HEK293 (cell line): Measurements from ENCODE around the gene ISG20L2.
A peak's percentile ranks its signal among the peaks of the same experiment; 100 is the strongest.

Experiments used
- CTCF ChIA-PET: fragments of 350-600 bp; formaldehyde crosslinking; extraction: SDS; loops from one replicate; lab custom pipeline; 2021; ENCODE audit warnings: antibody characterized with exemption; lab: Yijun Ruan, JAX
- POLR2A ChIA-PET: fragments of 300-600 bp; formaldehyde crosslinking; extraction: SDS; loops from one replicate; lab custom pipeline; 2020; ENCODE audit warnings: antibody characterized with exemption, inconsistent platforms; lab: Yijun Ruan, JAX
- H3K27ac ChIP-seq: fragments of 200-500 bp; sonication (Bioruptor generic); 2 replicates; pipeline ENCODE4 v1.5.1; 2014; ENCODE audit warnings: low read depth, low read length, control low read depth, inconsistent platforms; ENCODE audit errors: extremely low read depth
- H3K36me3 ChIP-seq, 2 experiments: fragments of 200-500 bp in 1 of 2; sonication (Bioruptor generic) in 1 of 2; 1 replicate in 1 of 2; 2 replicates in 1 of 2; pipeline ENCODE4 v1.5.1; 2014 to 2017; ENCODE audit warnings: inconsistent platforms in 2 of 2, low read length in 2 of 2; ENCODE audit not compliant: control insufficient read depth in 2 of 2, insufficient read depth in 1 of 2
- H3K4me1 ChIP-seq: fragments of 200-500 bp; sonication (Bioruptor generic); 2 replicates; pipeline ENCODE4 v1.5.1; 2014; ENCODE audit warnings: mild to moderate bottlenecking, low read length, inconsistent platforms; ENCODE audit not compliant: control insufficient read depth, insufficient read depth
- H3K4me3 ChIP-seq: 2 replicates; pipeline ENCODE4 v1.5.1; 2011; ENCODE audit warnings: low read depth, mild to moderate bottlenecking, control low read depth, low read length, moderate library complexity
- H3K9me3 ChIP-seq: fragments of 200-500 bp; sonication (Bioruptor generic); 2 replicates; pipeline ENCODE4 v1.5.1; 2014; ENCODE audit warnings: low read depth, low read length, inconsistent platforms; ENCODE audit not compliant: control insufficient read depth, insufficient read depth
- EGR2 ChIP-seq: fragments of 450-650 bp; formaldehyde crosslinking; IDR thresholded peaks from 2 replicates; pipeline ENCODE4 v1.5.1; 2016; ENCODE audit warnings: low read depth, missing biosample characterization, missing genetic modification characterization
- GLI2 ChIP-seq: fragments of 450-650 bp; formaldehyde crosslinking; IDR thresholded peaks from 2 replicates; pipeline ENCODE4; 2017; ENCODE audit warnings: missing biosample characterization, missing genetic modification characterization, low read depth, borderline replicate concordance
- GLIS1 ChIP-seq: fragments of 450-650 bp; formaldehyde crosslinking; IDR thresholded peaks from 2 replicates; pipeline ENCODE4 v1.5.1; 2016; ENCODE audit warnings: missing biosample characterization, missing genetic modification characterization
- GLIS2 ChIP-seq: fragments of 450-650 bp; formaldehyde crosslinking; IDR thresholded peaks from 2 replicates; pipeline ENCODE4 v1.5.1; 2016; ENCODE audit warnings: missing biosample characterization, missing genetic modification characterization
- IKZF3 ChIP-seq: fragments of 450-650 bp; IDR thresholded peaks from 2 replicates; pipeline ENCODE4 v1.5.0; 2018; ENCODE audit warnings: missing biosample characterization, mild to moderate bottlenecking, missing genetic modification characterization, moderate library complexity
- KLF1 ChIP-seq: fragments of 450-650 bp; formaldehyde crosslinking; IDR thresholded peaks from 2 replicates; pipeline ENCODE4 v1.5.1; 2016; ENCODE audit warnings: missing biosample characterization, missing genetic modification characterization
- SP2 ChIP-seq: fragments of 450-650 bp; formaldehyde crosslinking; IDR thresholded peaks from 2 replicates; pipeline ENCODE4 v1.5.1; 2016; ENCODE audit warnings: missing biosample characterization, missing genetic modification characterization
- SP3 ChIP-seq: fragments of 450-650 bp; formaldehyde crosslinking; IDR thresholded peaks from 2 replicates; pipeline ENCODE4 v1.5.1; 2016; ENCODE audit warnings: missing biosample characterization, missing genetic modification characterization
- TCF7L2 ChIP-seq: IDR thresholded peaks from 2 replicates; pipeline ENCODE4 v1.6.1; 2011; ENCODE audit warnings: low read depth, mild to moderate bottlenecking, inconsistent platforms, low read length, moderate library complexity, borderline replicate concordance
- YY2 ChIP-seq: fragments of 450-650 bp; formaldehyde crosslinking; IDR thresholded peaks from 2 replicates; pipeline ENCODE4 v1.5.1; 2016; ENCODE audit warnings: missing biosample characterization, missing genetic modification characterization
- ZFHX2 ChIP-seq: fragments of 450-650 bp; formaldehyde crosslinking; conservative IDR thresholded peaks from 2 replicates; pipeline ENCODE4 v1.5.1; 2016; ENCODE audit warnings: missing biosample characterization, missing genetic modification characterization
- ZFP3 ChIP-seq: fragments of 450-650 bp; formaldehyde crosslinking; IDR thresholded peaks from 2 replicates; pipeline ENCODE4 v1.5.1; 2016; ENCODE audit warnings: low read depth, missing biosample characterization, missing genetic modification characterization
- ZIC2 ChIP-seq: fragments of 450-650 bp; formaldehyde crosslinking; IDR thresholded peaks from 2 replicates; pipeline ENCODE4 v1.5.1; 2016; ENCODE audit warnings: missing biosample characterization, missing genetic modification characterization
- ZNF133 ChIP-seq: fragments of 450-650 bp; formaldehyde crosslinking; IDR thresholded peaks from 2 replicates; pipeline ENCODE4 v1.5.1; 2016; ENCODE audit warnings: missing biosample characterization, missing genetic modification characterization
- ZNF2 ChIP-seq: fragments of 450-650 bp; formaldehyde crosslinking; IDR thresholded peaks from 2 replicates; pipeline ENCODE4 v1.5.1; 2016; ENCODE audit warnings: missing biosample characterization, missing genetic modification characterization
- ZNF341 ChIP-seq: fragments of 450-650 bp; formaldehyde crosslinking; IDR thresholded peaks from 2 replicates; pipeline ENCODE4; 2016; ENCODE audit warnings: low read depth, missing biosample characterization, missing genetic modification characterization
- ZNF394 ChIP-seq: fragments of 450-650 bp; formaldehyde crosslinking; IDR thresholded peaks from 2 replicates; pipeline ENCODE4 v1.5.1; 2016; ENCODE audit warnings: missing biosample characterization, missing genetic modification characterization, mild to moderate bottlenecking, moderate library complexity, borderline replicate concordance
- ZNF423 ChIP-seq: fragments of 450-650 bp; formaldehyde crosslinking; IDR thresholded peaks from 2 replicates; pipeline ENCODE4 v1.5.1; 2016; ENCODE audit warnings: missing biosample characterization, missing genetic modification characterization
- ZNF510 ChIP-seq: fragments of 450-650 bp; formaldehyde crosslinking; IDR thresholded peaks from 2 replicates; pipeline ENCODE4 v1.5.1; 2018; ENCODE audit warnings: mild to moderate bottlenecking, missing genetic modification characterization, missing biosample characterization; ENCODE audit not compliant: insufficient replicate concordance
- ZNF548 ChIP-seq: fragments of 450-650 bp; formaldehyde crosslinking; IDR thresholded peaks from 2 replicates; pipeline ENCODE4 v1.5.1; 2016; ENCODE audit warnings: missing biosample characterization, missing genetic modification characterization
- ZNF555 ChIP-seq: fragments of 450-650 bp; formaldehyde crosslinking; conservative IDR thresholded peaks from 2 replicates; pipeline ENCODE4 v1.5.1; 2017; ENCODE audit warnings: missing biosample characterization, mild to moderate bottlenecking, missing genetic modification characterization, inconsistent platforms
- ZNF571 ChIP-seq: fragments of 450-650 bp; formaldehyde crosslinking; IDR thresholded peaks from 2 replicates; pipeline ENCODE4 v1.5.0; 2017; ENCODE audit warnings: missing biosample characterization, missing genetic modification characterization
- ZNF580 ChIP-seq: fragments of 450-650 bp; formaldehyde crosslinking; IDR thresholded peaks from 2 replicates; pipeline ENCODE4 v1.5.1; 2016; ENCODE audit warnings: missing biosample characterization, missing genetic modification characterization
- ZNF600 ChIP-seq: fragments of 450-650 bp; formaldehyde crosslinking; IDR thresholded peaks from 2 replicates; pipeline ENCODE4 v1.5.1; 2016; ENCODE audit warnings: missing biosample characterization, missing genetic modification characterization
- ZNF623 ChIP-seq: fragments of 450-650 bp; formaldehyde crosslinking; IDR thresholded peaks from 2 replicates; pipeline ENCODE4 v1.5.1; 2016; ENCODE audit warnings: missing biosample characterization, missing genetic modification characterization
- ZNF664 ChIP-seq: fragments of 450-650 bp; formaldehyde crosslinking; IDR thresholded peaks from 2 replicates; pipeline ENCODE4 v1.5.1; 2016; ENCODE audit warnings: missing biosample characterization, missing genetic modification characterization
- ZNF777 ChIP-seq: fragments of 450-650 bp; formaldehyde crosslinking; IDR thresholded peaks from 2 replicates; pipeline ENCODE4 v1.5.1; 2017; ENCODE audit warnings: missing biosample characterization, missing genetic modification characterization, borderline replicate concordance
- TF ChIP-seq, protein P1 (sequence below): fragments of 450-650 bp; formaldehyde crosslinking; IDR thresholded peaks from 2 replicates; pipeline ENCODE4 v1.5.1; 2016; ENCODE audit warnings: missing biosample characterization, missing genetic modification characterization
- TF ChIP-seq, protein P2 (sequence below): fragments of 450-650 bp; formaldehyde crosslinking; IDR thresholded peaks from 2 replicates; pipeline ENCODE4 v1.5.1; 2017; ENCODE audit warnings: missing biosample characterization, missing genetic modification characterization

ISG20L2 gene

GRCh38 chr1:156691665-156692440 is 36.7 kb downstream of the ISG20L2 start:
- POLR2A ChIA-PET: interaction anchor here (0.8 to 3.9 kb wide), 3 partner anchors 9 to 37 kb away, joined by 3 to 44 read pairs (median 29); partner anchors contain the start of genes ISG20L2 and METTL25B
- TF ChIP-seq SP2 (peak; percentile 37), ZFHX2 (tag by site-specific recombination) (peak; percentile 96), IKZF3 (no peak), ZNF600 (tag by site-specific recombination) (peak; percentile 91), ZNF341 (tag by site-specific recombination) (peak; percentile 64), ZNF777 (tag by site-specific recombination) (no peak), ZIC2 (tag by site-specific recombination) (peak; percentile 74), GLIS2 (tag by site-specific recombination) (peak; percentile 45; the same call in 1 of the 2 replicates), GLIS1 (tag by site-specific recombination) (peak; percentile 33; the same call in 1 of the 2 replicates), ZNF664 (tag by site-specific recombination) (no peak), ZNF571 (no peak), ZNF423 (tag by site-specific recombination) (no peak), ZNF133 (no peak), ZNF394 (tag by site-specific recombination) (peak; percentile 20; the same call in 1 of the 2 replicates), ZNF548 (no peak), EGR2 (tag by site-specific recombination) (peak; percentile 96), GLI2 (tag by site-specific recombination) (no peak), ZNF2 (tag by site-specific recombination) (no peak), SP3 (tag by site-specific recombination) (no peak), ZNF510 (tag by site-specific recombination) (no peak)
- TF ChIP-seq, protein P1, sequence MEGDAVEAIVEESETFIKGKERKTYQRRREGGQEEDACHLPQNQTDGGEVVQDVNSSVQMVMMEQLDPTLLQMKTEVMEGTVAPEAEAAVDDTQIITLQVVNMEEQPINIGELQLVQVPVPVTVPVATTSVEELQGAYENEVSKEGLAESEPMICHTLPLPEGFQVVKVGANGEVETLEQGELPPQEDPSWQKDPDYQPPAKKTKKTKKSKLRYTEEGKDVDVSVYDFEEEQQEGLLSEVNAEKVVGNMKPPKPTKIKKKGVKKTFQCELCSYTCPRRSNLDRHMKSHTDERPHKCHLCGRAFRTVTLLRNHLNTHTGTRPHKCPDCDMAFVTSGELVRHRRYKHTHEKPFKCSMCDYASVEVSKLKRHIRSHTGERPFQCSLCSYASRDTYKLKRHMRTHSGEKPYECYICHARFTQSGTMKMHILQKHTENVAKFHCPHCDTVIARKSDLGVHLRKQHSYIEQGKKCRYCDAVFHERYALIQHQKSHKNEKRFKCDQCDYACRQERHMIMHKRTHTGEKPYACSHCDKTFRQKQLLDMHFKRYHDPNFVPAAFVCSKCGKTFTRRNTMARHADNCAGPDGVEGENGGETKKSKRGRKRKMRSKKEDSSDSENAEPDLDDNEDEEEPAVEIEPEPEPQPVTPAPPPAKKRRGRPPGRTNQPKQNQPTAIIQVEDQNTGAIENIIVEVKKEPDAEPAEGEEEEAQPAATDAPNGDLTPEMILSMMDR (tag by site-specific recombination): peak; percentile 40; the same call in 1 of the 2 replicates
- Histone ChIP-seq H3K27ac (no peak overlapping the region), H3K9me3 (no peaks in the 10 kb centered on the region), H3K4me1 (peaks cover 16% of the 10 kb centered on the region), H3K36me3 (no peaks in the 10 kb centered on the region), H3K4me3 (no peak overlapping the region)
- CTCF ChIA-PET: interaction anchor here (0.5 to 21.1 kb wide), 11 partner anchors 15 to 453 kb away, joined by 4 to 579 read pairs (median 136); partner anchors contain the start of genes CRABP2, INSRR, ISG20L2 and METTL25B

- Histone ChIP-seq H3K4me3 (no peak overlapping the region), H3K27ac (no peak overlapping the region), H3K4me1 (peaks cover 16% of the 10 kb centered on the region), H3K9me3 (no peaks in the 10 kb centered on the region), H3K36me3 (no peaks in the 10 kb centered on the region)
- ChIA-PET CTCF (interaction anchor here (0.5 to 21.1 kb wide), 14 partner anchors 14 to 496 kb away, joined by 3 to 579 read pairs (median 99); partner anchors contain the start of genes CRABP2, INSRR, ISG20L2 and METTL25B), POLR2A (interaction anchor here (1.9 to 3.9 kb wide), 5 partner anchors 14 to 50 kb away, joined by 8 to 44 read pairs (median 29); partner anchors contain the start of genes CRABP2, ISG20L2, METTL25B and MRPL24)
- TF ChIP-seq ZNF555 (tag by site-specific recombination): no peak
- TF ChIP-seq, protein P2, sequence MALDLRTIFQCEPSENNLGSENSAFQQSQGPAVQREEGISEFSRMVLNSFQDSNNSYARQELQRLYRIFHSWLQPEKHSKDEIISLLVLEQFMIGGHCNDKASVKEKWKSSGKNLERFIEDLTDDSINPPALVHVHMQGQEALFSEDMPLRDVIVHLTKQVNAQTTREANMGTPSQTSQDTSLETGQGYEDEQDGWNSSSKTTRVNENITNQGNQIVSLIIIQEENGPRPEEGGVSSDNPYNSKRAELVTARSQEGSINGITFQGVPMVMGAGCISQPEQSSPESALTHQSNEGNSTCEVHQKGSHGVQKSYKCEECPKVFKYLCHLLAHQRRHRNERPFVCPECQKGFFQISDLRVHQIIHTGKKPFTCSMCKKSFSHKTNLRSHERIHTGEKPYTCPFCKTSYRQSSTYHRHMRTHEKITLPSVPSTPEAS (tag by site-specific recombination): no peak
- no peak for TF ChIP-seq YY2
- no peak for TF ChIP-seq ZFP3 (tag by site-specific recombination)
- TF ChIP-seq ZNF623: no peak
- TF ChIP-seq TCF7L2: no peak
- no peak for TF ChIP-seq ZNF548
- TF ChIP-seq ZNF580 (tag by site-specific recombination): no peak
- no peak for TF ChIP-seq KLF1
These were observed 37.4 kb downstream of the ISG20L2 start for GRCh38 chr1:156691191-156691590.
